Hindlimb muscle (tissue), 1 donor: ENCODE measurements around the gene MATCAP1. TPM values are rescaled to one million over a fixed set of nuclear protein-coding genes. Genes with fewer than 3 reads are reported as not detected.

Source experiments
- DNase-seq: peaks from one replicate; pipeline ENCODE4 v3.0.0-alpha.2; 2013
- polyA plus RNA-seq: library from polyadenylated mRNA; unstranded; fragments of 120-200 nt; gene quantifications from one replicate; pipeline ENCODE4 v1.2.1, GENCODE V29; 2013; ENCODE audit not compliant: insufficient read length

The MATCAP1 gene
- polyA plus RNA-seq, 1 donor = 22.9 TPM

DNA sequence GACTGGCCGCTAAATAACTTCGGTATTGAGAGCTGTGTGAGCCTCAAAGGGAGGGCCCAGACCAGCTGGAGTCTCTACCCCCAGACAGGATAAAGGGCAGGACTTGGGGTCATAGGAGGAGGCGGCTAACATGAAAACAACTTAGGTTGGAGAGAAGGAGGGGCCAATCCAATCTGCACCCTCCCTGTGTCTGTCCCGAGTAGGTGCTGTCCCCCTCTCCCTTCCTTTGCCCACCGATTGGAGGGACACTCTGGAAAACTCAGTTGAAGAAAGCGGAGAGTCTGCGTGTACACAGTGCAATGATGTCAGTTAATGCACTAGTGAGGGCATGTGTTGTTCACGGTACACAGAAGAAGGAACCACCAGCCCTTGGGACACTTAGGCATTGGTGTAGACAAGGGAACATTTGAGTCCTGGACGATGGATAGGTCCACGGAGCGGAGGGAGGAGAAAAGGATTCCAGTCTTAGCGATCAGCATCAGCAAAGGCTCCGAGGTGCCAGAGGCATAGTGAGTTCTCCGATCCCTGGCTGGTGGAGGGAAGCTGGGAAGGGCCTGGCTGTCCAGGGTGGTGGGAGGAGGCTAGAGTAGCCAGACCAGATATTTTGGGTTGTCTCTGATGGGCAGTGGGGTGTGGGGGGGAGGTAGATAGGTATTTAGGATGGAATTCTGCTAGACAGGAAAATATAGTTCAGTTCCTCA lies 12.7 kb downstream of the MATCAP1 start:
- DNase-seq = no peak

GRCh38 chr16:67170168-67170948 lies 13.4 kb downstream of the MATCAP1 start, which contains the start of gene NOL3:
NOL3 (plus strand) TSS chr16:67170538.
- no peak for DNase-seq

DNA sequence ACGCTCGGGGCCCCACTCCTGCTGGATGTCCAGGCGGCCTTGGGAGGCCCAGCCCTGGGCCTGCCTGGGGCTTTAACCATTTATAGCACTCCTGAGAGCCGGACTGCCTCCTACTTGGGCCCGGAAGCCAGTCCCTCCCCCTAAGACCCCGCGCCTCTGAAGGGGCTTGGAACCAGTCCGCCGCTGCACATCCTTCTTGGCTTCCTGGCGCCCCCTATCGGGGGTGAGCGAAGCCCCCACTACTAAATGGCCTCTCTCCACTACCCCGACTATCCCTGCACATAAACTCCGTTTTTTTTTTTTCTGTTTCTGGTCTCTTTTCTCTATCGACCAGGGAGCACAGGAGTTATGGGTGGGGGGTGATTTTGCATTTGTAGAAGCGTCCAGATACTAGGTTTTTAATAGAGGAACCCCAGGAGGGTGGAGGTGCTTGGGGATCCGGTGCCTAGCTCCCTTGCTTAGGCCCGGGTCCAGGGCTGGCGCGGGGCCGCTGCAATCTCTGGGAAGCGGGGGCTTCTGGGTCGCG lies 14.1 kb downstream of the MATCAP1 start:
- no peak for DNase-seq

DNA sequence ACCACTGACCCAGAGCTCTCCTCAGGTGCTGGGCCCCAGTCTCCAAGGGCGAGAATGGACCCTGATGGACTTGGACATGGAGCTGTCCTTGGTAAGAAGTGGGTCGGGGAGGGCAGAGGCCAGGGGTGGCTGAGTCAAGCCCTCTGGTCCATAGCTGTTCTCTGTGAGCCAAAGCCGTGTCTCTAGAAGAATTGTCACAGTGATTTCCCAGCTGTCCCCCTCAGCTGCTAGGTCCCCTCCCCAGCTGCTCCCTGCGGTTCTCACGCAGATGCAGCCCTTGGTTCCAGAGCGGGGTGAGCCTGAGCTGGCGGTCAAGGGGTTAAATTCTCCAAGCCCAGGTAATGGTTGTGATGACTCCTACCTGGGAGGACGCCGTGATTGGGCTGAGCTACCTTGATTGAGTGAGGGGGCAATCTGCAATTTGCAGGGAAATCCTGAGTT lies 14.7 kb downstream of the MATCAP1 start:
- DNase-seq = no peak

GRCh38 chr16:67167588-67167987 lies 16.2 kb downstream of the MATCAP1 start:
- no peak for DNase-seq

DNA sequence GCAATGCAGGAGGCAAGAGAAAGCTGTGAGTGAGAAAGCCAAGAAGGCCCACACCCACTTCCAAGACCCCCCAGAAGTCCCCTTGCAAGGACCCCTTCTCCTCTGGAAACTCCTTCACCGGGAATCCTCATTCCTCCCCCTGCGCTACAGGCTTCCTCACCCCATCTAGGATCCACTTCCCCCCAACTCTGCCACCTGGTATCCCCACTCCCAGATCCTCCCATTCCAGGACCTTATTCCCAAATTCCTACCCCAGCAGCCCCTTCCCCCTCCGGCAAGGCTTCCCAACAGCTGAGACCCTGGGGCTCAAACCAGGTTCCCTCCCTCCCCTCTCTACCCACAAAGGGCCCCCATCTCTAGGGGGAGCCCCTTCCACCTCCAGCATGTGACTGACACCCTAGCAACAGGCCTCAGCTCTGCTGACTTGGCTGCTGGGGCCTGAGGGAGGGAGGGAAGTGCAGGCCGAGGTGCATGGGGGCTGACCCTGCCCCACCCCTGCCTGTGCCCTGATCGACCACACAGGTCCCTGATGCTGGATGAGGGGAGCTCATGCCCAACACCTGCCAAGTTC lies 17.1 kb downstream of the MATCAP1 start:
- DNase-seq = no peak

- no peak for DNase-seq
Measured at GRCh38 chr16:67166110-67166547, 17.6 kb downstream of the MATCAP1 start.

GRCh38 chr16:67165121-67166078 lies 18.4 kb downstream of the MATCAP1 start:
- DNase-seq = no peak

DNA sequence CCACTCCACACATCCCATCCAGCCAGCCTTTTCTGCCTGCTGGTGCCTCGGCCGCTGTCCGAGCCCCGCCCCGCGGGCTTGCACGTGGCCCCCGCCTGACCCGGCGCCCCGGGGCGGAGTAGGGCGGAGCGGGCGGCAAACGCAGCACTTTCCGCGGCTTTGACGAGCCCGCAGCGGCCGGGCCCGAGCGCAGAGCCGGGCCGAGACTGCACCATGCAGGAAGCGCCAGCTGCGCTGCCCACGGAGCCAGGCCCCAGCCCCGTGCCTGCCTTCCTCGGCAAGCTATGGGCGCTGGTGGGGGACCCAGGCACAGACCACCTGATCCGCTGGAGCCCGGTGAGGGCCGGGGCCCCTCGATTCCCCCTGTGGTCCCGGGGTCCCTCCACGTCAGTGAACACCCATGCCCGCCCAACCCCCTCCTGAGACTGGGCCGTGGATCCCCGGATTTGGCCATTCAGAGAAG lies 19.1 kb downstream of the MATCAP1 start, which contains the start of gene HSF4:
Gene HSF4 (plus strand): TSS at position 147 of the 463 bp plus-strand sequence. CDS start 67 bp downstream, at position 214.
- DNase-seq = no peak

GRCh38 chr16:67163999-67164558 lies 19.7 kb downstream of the MATCAP1 start:
- DNase-seq = no peak

GRCh38 chr16:67163164-67163998 lies 20.4 kb downstream of the MATCAP1 start:
- DNase-seq = no peak

DNA sequence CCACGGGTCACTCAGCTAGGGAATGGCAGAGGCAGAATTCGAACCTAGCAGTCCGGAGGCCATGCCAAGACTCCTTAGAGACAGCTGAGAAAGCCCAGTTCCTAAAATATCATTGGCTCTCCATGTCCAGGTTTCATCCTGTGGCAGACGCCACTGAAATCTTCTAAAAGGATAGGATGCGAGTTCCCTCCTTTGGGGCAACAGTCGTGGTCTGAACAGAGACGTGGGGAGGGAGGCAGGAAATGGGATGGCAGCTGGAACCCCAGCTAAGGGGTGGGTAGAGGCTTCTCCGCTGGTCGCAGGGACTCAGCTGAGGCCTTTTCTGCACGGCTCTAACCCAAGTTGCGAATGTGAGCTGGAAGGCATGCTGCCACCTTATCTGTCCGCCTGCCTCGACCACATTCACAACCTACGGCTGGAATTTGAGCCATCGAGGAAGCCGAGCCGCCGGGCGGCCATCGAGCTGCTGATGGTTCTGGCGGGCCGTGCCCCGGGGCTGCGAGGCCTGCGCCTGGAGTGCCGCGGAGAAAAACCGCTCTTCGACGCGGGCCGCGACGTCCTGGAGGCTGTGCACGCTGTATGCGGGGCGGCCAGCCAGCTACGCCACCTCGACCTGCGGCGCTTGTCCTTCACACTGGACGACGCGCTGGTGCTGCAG lies 21.1 kb downstream of the MATCAP1 start:
- no peak for DNase-seq

- no peak for DNase-seq
Measured at GRCh38 chr16:67161595-67162058, 22.1 kb downstream of the MATCAP1 start.

GRCh38 chr16:67158637-67159600 lies 24.8 kb downstream of the MATCAP1 start:
- DNase-seq = no peak

- no peak for DNase-seq
Measured at GRCh38 chr16:67157892-67158635, 25.7 kb downstream of the MATCAP1 start.

- no peak for DNase-seq
Measured at GRCh38 chr16:67157106-67157748, 26.5 kb downstream of the MATCAP1 start.
